ENCODE results near the gene MYMX. TPM values are rescaled to one million over a fixed set of nuclear protein-coding genes. Genes with fewer than 3 reads are reported as not detected.

Gene MYMX
- total RNA-seq, 1 donor from 2014 or later, result not detected

DNA sequence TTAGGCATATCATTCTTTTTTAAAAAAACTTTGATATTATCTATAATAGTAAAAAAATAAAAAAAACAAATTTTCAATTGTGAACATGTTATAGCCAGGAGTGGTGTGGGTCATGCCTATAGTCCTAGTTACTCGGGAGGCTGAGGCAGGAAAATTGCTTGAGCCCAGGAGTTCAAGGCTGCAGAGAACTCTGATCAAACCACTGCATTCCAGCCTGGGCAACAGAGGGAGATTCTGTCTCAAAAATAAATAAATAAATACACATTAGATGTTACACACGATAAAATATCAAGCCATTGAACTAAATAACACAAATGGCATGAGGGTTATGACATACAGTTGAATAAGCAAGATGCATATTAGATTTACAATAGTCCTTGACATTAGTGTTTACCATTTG is 27.9 kb upstream of the MYMX start:
- Mint-ChIP-seq H3K9me3 (ENCODE audit: unreplicated experiment) (no peaks in the 10 kb centered on the region), H3K4me3 (ENCODE audit: unreplicated experiment) (no peak overlapping the region), H3K36me3 (ENCODE audit: unreplicated experiment) (no peaks in the 10 kb centered on the region), H3K4me1 (ENCODE audit: unreplicated experiment) (peaks cover 5% of the 10 kb centered on the region), H3K27ac (ENCODE audit: unreplicated experiment) (no peak overlapping the region), H3K27me3 (ENCODE audit: unreplicated experiment) (peaks cover 32% of the 10 kb centered on the region)
- TF ChIP-seq, protein P1, sequence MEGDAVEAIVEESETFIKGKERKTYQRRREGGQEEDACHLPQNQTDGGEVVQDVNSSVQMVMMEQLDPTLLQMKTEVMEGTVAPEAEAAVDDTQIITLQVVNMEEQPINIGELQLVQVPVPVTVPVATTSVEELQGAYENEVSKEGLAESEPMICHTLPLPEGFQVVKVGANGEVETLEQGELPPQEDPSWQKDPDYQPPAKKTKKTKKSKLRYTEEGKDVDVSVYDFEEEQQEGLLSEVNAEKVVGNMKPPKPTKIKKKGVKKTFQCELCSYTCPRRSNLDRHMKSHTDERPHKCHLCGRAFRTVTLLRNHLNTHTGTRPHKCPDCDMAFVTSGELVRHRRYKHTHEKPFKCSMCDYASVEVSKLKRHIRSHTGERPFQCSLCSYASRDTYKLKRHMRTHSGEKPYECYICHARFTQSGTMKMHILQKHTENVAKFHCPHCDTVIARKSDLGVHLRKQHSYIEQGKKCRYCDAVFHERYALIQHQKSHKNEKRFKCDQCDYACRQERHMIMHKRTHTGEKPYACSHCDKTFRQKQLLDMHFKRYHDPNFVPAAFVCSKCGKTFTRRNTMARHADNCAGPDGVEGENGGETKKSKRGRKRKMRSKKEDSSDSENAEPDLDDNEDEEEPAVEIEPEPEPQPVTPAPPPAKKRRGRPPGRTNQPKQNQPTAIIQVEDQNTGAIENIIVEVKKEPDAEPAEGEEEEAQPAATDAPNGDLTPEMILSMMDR (IDR thresholded peaks at IDR 0.05), result no peak
- no peak for DNase-seq (ENCODE audit: extremely low spot score, unreplicated experiment)

DNA sequence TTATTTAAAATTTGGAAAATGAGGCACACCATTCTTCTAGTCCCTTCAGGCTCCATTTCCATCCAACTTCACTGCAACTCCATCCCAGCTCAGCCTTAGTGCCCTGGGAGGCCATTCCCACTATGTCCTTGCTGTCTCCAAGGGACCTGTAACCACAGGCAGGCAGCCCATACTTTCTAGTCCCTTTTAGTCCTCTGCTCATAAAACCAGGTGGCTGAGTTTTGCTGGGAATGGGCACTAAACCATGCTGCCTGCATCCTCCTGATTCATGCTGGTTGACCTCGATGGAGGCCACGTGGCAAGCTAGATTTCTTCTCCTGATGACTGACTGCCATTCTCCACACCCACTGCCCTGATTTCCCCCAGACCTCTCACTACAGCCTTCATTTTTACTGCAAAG is 27.5 kb upstream of the MYMX start:
- TF ChIP-seq, protein P1 (IDR thresholded peaks at IDR 0.05), result no peak
- peaks cover 5% of the 10 kb centered on the region for H3K4me1 Mint-ChIP-seq (ENCODE audit: unreplicated experiment)
- peaks cover 29% of the 10 kb centered on the region for H3K27me3 Mint-ChIP-seq (ENCODE audit: unreplicated experiment)
- H3K27ac Mint-ChIP-seq (ENCODE audit: unreplicated experiment), result no peak overlapping the region
- DNase-seq (ENCODE audit: extremely low spot score, unreplicated experiment), result no peak
- H3K36me3 Mint-ChIP-seq (ENCODE audit: unreplicated experiment), result no peaks in the 10 kb centered on the region
- no peak overlapping the region for H3K4me3 Mint-ChIP-seq (ENCODE audit: unreplicated experiment)
- no peaks in the 10 kb centered on the region for H3K9me3 Mint-ChIP-seq (ENCODE audit: unreplicated experiment)

DNA sequence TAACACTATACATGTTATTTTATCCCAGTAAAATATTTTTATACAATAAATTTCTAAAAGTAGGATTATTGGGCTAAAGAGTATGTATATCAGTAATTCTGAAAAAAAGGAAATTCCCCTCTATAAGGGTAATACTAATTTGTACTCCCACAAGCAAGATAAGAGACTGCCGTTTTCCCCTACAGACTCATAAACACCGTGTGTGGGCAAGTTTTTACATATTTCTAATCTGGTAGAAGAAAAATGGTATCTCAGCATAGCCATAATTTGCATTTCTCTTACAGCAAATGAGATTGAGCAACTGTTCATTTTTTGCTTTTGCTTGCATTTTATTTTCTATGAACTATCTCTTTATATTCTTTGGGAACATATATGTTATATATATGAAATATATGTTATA is 26.0 kb upstream of the MYMX start:
- no peak for DNase-seq (ENCODE audit: extremely low spot score, unreplicated experiment)
- Mint-ChIP-seq H3K27me3 (ENCODE audit: unreplicated experiment) (peaks cover 28% of the 10 kb centered on the region), H3K4me3 (ENCODE audit: unreplicated experiment) (no peak overlapping the region), H3K27ac (ENCODE audit: unreplicated experiment) (no peak overlapping the region), H3K9me3 (ENCODE audit: unreplicated experiment) (no peaks in the 10 kb centered on the region), H3K4me1 (ENCODE audit: unreplicated experiment) (peaks cover 5% of the 10 kb centered on the region), H3K36me3 (ENCODE audit: unreplicated experiment) (no peaks in the 10 kb centered on the region)
- TF ChIP-seq, protein P1 (IDR thresholded peaks at IDR 0.05), result no peak

DNA sequence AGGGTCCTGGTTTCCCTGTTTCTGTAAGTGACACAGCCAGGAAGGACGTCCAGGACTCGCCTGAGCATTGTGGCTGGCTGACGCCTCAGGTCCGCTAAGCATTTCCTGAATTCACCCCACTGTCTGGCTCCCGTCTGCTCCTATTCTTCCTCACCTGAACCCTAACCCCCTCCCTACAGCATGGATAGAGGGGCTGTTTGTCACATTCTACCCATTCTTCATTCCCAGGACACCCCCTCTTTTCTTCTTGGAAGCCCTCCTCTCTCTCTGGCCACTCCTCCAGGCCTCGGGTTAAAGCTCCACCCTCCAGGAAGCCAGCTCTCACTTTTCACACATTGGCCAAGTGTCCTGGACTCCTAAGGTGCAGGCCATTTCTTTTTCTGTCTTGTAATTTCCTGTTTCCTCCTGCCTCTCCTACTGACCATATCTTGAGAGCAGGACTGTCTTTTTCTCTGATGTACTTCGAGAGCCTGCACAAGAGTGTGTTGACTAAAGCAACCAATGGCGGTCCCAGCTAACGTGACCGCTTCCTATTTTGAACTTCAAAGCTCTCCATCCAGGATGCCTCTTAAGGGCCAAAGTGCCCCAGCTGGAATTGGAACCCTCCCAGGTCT is 24.2 kb upstream of the MYMX start:
- Mint-ChIP-seq H3K9me3 (ENCODE audit: unreplicated experiment) (no peaks in the 10 kb centered on the region), H3K4me3 (ENCODE audit: unreplicated experiment) (no peak overlapping the region), H3K36me3 (ENCODE audit: unreplicated experiment) (no peaks in the 10 kb centered on the region), H3K27me3 (ENCODE audit: unreplicated experiment) (peaks cover 22% of the 10 kb centered on the region), H3K27ac (ENCODE audit: unreplicated experiment) (no peak overlapping the region), H3K4me1 (ENCODE audit: unreplicated experiment) (peaks cover 5% of the 10 kb centered on the region)
- no peak for DNase-seq (ENCODE audit: extremely low spot score, unreplicated experiment)
- TF ChIP-seq, protein P1 (IDR thresholded peaks at IDR 0.05), result no peak

DNA sequence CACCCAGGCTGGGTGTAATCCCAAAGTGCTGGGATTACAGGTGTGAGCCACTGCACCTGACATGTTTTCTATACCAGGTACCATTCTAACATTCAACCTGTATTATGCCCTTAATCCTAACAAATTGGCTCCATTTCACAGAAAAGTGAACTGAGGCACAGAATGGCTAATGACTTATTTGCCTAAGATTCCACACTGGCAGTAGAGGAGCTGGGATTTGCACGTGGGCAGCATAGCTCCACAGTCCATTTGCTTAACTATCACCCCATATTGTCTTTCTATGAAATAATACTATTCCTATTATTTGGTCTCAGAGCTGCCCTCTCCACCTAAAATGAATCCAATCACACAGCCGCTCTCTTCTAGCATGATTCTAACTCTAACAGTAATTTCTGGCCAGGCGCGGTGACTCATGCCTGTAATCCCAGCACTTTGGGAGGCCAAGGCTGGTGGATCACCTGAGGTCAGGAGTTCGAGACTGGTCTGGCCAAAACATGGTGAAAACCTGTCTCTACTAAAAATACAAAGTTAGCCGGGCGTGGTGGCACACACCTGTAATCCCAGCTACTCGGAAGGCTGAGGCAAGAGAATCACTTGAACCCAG is 23.3 kb upstream of the MYMX start:
- no peak for DNase-seq (ENCODE audit: extremely low spot score, unreplicated experiment)
- Mint-ChIP-seq H3K4me3 (ENCODE audit: unreplicated experiment) (no peak overlapping the region), H3K36me3 (ENCODE audit: unreplicated experiment) (no peaks in the 10 kb centered on the region), H3K9me3 (ENCODE audit: unreplicated experiment) (no peaks in the 10 kb centered on the region), H3K27ac (ENCODE audit: unreplicated experiment) (no peak overlapping the region), H3K27me3 (ENCODE audit: unreplicated experiment) (peaks cover 22% of the 10 kb centered on the region), H3K4me1 (ENCODE audit: unreplicated experiment) (peaks cover 5% of the 10 kb centered on the region)
- TF ChIP-seq, protein P1 (IDR thresholded peaks at IDR 0.05), result no peak
